ENCODE measurements around the gene VEGFD. TPM values are rescaled to one million over a fixed set of nuclear protein-coding genes. Genes with fewer than 3 reads are reported as not detected.

The VEGFD gene
- polyA plus RNA-seq, 1 experiment = 0.43 TPM

- no peak for TF ChIP-seq CTCF (IDR thresholded peaks at IDR 0.05; ENCODE audit: low read depth, low read length)
- ChIA-PET CTCF (interaction anchor here (0.8 to 1.1 kb wide), 2 partner anchors 57 to 66 kb away, joined by 3 read pairs; no protein-coding TSS in a partner anchor), POLR2A (interaction anchor here (0.6 kb wide), 1 partner anchor 60 kb away, joined by 4 read pairs; no protein-coding TSS in a partner anchor)
- Histone ChIP-seq H3K27me3 (ENCODE audit: control insufficient read depth, insufficient read depth, low read length) (no peaks in the 10 kb centered on the region), H3K9me3 (ENCODE audit: control insufficient read depth, insufficient read depth, low read length) (no peaks in the 10 kb centered on the region), H3K4me3 (ENCODE audit: low read depth, low read length) (no peak overlapping the region), H3K27ac (ENCODE audit: low read depth, low read length) (no peak overlapping the region)
- no peak for DNase-seq (ENCODE audit: low read depth, low spot score)
Observed at GRCh38 chrX:15405846-15406245, 21.6 kb upstream of the VEGFD start.

GRCh38 chrX:15404401-15405096 is 20.3 kb upstream of the VEGFD start:
- Histone ChIP-seq H3K9me3 (ENCODE audit: control insufficient read depth, insufficient read depth, low read length) (no peaks in the 10 kb centered on the region), H3K4me3 (ENCODE audit: low read depth, low read length) (no peak overlapping the region), H3K27ac (ENCODE audit: low read depth, low read length) (no peak overlapping the region), H3K27me3 (ENCODE audit: control insufficient read depth, insufficient read depth, low read length) (no peaks in the 10 kb centered on the region)
- ChIA-PET POLR2A (no interaction called here), CTCF (no interaction called here)
- TF ChIP-seq CTCF (IDR thresholded peaks at IDR 0.05; ENCODE audit: low read depth, low read length) = no peak
- no peak for DNase-seq (ENCODE audit: low read depth, low spot score)

GRCh38 chrX:15401378-15401777 is 17.2 kb upstream of the VEGFD start:
- no peak for DNase-seq (ENCODE audit: low read depth, low spot score)
- Histone ChIP-seq H3K9me3 (ENCODE audit: control insufficient read depth, insufficient read depth, low read length) (no peaks in the 10 kb centered on the region), H3K27ac (ENCODE audit: low read depth, low read length) (no peak overlapping the region), H3K27me3 (ENCODE audit: control insufficient read depth, insufficient read depth, low read length) (no peaks in the 10 kb centered on the region), H3K4me3 (ENCODE audit: low read depth, low read length) (no peak overlapping the region)
- ChIA-PET CTCF (no interaction called here), POLR2A (no interaction called here)
- no peak for TF ChIP-seq CTCF (IDR thresholded peaks at IDR 0.05; ENCODE audit: low read depth, low read length)

GRCh38 chrX:15399962-15400391 is 15.8 kb upstream of the VEGFD start:
- H3K27ac ChIP-seq (ENCODE audit: low read depth, low read length) = no peak overlapping the region
- H3K4me3 ChIP-seq (ENCODE audit: low read depth, low read length) = no peak overlapping the region
- ChIA-PET POLR2A (no interaction called here), CTCF (no interaction called here)
- TF ChIP-seq CTCF (IDR thresholded peaks at IDR 0.05; ENCODE audit: low read depth, low read length) = no peak
- no peaks in the 10 kb centered on the region for H3K27me3 ChIP-seq (ENCODE audit: control insufficient read depth, insufficient read depth, low read length)
- H3K9me3 ChIP-seq (ENCODE audit: control insufficient read depth, insufficient read depth, low read length) = no peaks in the 10 kb centered on the region
- DNase-seq (ENCODE audit: low read depth, low spot score) = no peak

GRCh38 chrX:15398874-15399273 is 14.7 kb upstream of the VEGFD start:
- ChIA-PET CTCF (no interaction called here), POLR2A (no interaction called here)
- no peak for TF ChIP-seq CTCF (IDR thresholded peaks at IDR 0.05; ENCODE audit: low read depth, low read length)
- H3K27me3 ChIP-seq (ENCODE audit: control insufficient read depth, insufficient read depth, low read length) = no peaks in the 10 kb centered on the region
- H3K9me3 ChIP-seq (ENCODE audit: control insufficient read depth, insufficient read depth, low read length) = no peaks in the 10 kb centered on the region
- H3K4me3 ChIP-seq (ENCODE audit: low read depth, low read length) = no peak overlapping the region
- DNase-seq (ENCODE audit: low read depth, low spot score) = no peak
- H3K27ac ChIP-seq (ENCODE audit: low read depth, low read length) = no peak overlapping the region
